Osteoblast (primary cell): ENCODE data around the gene ACVR1C. TPM values are rescaled to one million over a fixed set of nuclear protein-coding genes. Genes with fewer than 3 reads are reported as not detected.
"Not testable (repeated sequence)": the region's sequence is repeated elsewhere in the genome, so short reads cannot be mapped to it uniquely, and the experiment has no call there.

ENCODE experiments used
- DNase-seq: peaks from one replicate; pipeline ENCODE4 v3.0.0; 2011; ENCODE audit warnings: low spot score, mixed read lengths; ENCODE audit not compliant: insufficient read length; ENCODE audit errors: missing footprints
- H2AFZ ChIP-seq: 2 replicates; pipeline ENCODE4 v1.6.0; 2011; ENCODE audit warnings: mild to moderate bottlenecking, low read length
- H3K27ac ChIP-seq: 2 replicates; pipeline ENCODE4 v1.5.1; 2011; ENCODE audit warnings: mild to moderate bottlenecking, low read depth, low read length, moderate library complexity
- H3K27me3 ChIP-seq: 2 replicates; pipeline ENCODE4 v1.6.0; 2012; ENCODE audit warnings: mild to moderate bottlenecking, control low read depth, inconsistent platforms, low read length, moderate library complexity; ENCODE audit not compliant: insufficient read depth
- H3K36me3 ChIP-seq: 2 replicates; pipeline ENCODE4 v1.5.1; 2011; ENCODE audit warnings: mild to moderate bottlenecking, low read length, control low read depth, moderate library complexity; ENCODE audit not compliant: insufficient read depth
- H3K4me1 ChIP-seq: 2 replicates; pipeline ENCODE4 v1.5.1; 2011; ENCODE audit warnings: mild to moderate bottlenecking, low read length, control low read depth, moderate library complexity; ENCODE audit not compliant: insufficient read depth
- H3K4me2 ChIP-seq: 2 replicates; pipeline ENCODE4 v1.6.0; 2011; ENCODE audit warnings: mild to moderate bottlenecking, low read length; ENCODE audit not compliant: insufficient read depth
- H3K4me3 ChIP-seq: fragments of 200-600 bp; sonication (generic); 3 replicates; pipeline ENCODE4 v1.5.1; 2012; ENCODE audit warnings: mild to moderate bottlenecking, low read length, inconsistent platforms; ENCODE audit not compliant: insufficient read depth
- H3K79me2 ChIP-seq: 2 replicates; pipeline ENCODE4 v1.6.0; 2012; ENCODE audit warnings: mild to moderate bottlenecking, low read length, control low read depth, inconsistent platforms; ENCODE audit not compliant: insufficient read depth
- H3K9me3 ChIP-seq: 2 replicates; pipeline ENCODE4 v1.5.1; 2011; ENCODE audit warnings: low read depth, low read length, control low read depth
- H4K20me1 ChIP-seq: 2 replicates; pipeline ENCODE4 v1.6.0; 2012; ENCODE audit warnings: mild to moderate bottlenecking, low read length, control low read depth; ENCODE audit not compliant: insufficient read depth
- total RNA-seq: library from RNA; depleted of rRNA; stranded (reverse); fragments of >200 nt; gene quantifications from 2 replicates; pipeline ENCODE4 v1.2.3, GENCODE V29; 2012
- TF ChIP-seq, protein P1 (sequence below): IDR thresholded peaks from 2 replicates; pipeline ENCODE4 v1.5.1; 2011; ENCODE audit warnings: mild to moderate bottlenecking, low read depth, low read length, moderate library complexity; ENCODE audit errors: extremely low read depth

The ACVR1C gene
- total RNA-seq, 1 donor: 0.36 TPM

- no peaks in the 10 kb centered on the region for H3K79me2 ChIP-seq
- no peak overlapping the region for H2AFZ ChIP-seq
- DNase-seq: no peak
- H3K4me3 ChIP-seq: no peak overlapping the region
- TF ChIP-seq, protein P1, sequence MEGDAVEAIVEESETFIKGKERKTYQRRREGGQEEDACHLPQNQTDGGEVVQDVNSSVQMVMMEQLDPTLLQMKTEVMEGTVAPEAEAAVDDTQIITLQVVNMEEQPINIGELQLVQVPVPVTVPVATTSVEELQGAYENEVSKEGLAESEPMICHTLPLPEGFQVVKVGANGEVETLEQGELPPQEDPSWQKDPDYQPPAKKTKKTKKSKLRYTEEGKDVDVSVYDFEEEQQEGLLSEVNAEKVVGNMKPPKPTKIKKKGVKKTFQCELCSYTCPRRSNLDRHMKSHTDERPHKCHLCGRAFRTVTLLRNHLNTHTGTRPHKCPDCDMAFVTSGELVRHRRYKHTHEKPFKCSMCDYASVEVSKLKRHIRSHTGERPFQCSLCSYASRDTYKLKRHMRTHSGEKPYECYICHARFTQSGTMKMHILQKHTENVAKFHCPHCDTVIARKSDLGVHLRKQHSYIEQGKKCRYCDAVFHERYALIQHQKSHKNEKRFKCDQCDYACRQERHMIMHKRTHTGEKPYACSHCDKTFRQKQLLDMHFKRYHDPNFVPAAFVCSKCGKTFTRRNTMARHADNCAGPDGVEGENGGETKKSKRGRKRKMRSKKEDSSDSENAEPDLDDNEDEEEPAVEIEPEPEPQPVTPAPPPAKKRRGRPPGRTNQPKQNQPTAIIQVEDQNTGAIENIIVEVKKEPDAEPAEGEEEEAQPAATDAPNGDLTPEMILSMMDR: no peak
- no peak overlapping the region for H3K27ac ChIP-seq
- no peaks in the 10 kb centered on the region for H4K20me1 ChIP-seq
- H3K9me3 ChIP-seq: no peaks in the 10 kb centered on the region
- no peaks in the 10 kb centered on the region for H3K4me1 ChIP-seq
- H3K27me3 ChIP-seq: peaks cover 4% of the 10 kb centered on the region
- H3K36me3 ChIP-seq: no peaks in the 10 kb centered on the region
- H3K4me2 ChIP-seq: no peak overlapping the region
Observed at GRCh38 chr2:157528963-157529751, 99.5 kb downstream of the ACVR1C start.

GRCh38 chr2:157526070-157526469 lies 102.6 kb downstream of the ACVR1C start:
- no peak for DNase-seq

DNA sequence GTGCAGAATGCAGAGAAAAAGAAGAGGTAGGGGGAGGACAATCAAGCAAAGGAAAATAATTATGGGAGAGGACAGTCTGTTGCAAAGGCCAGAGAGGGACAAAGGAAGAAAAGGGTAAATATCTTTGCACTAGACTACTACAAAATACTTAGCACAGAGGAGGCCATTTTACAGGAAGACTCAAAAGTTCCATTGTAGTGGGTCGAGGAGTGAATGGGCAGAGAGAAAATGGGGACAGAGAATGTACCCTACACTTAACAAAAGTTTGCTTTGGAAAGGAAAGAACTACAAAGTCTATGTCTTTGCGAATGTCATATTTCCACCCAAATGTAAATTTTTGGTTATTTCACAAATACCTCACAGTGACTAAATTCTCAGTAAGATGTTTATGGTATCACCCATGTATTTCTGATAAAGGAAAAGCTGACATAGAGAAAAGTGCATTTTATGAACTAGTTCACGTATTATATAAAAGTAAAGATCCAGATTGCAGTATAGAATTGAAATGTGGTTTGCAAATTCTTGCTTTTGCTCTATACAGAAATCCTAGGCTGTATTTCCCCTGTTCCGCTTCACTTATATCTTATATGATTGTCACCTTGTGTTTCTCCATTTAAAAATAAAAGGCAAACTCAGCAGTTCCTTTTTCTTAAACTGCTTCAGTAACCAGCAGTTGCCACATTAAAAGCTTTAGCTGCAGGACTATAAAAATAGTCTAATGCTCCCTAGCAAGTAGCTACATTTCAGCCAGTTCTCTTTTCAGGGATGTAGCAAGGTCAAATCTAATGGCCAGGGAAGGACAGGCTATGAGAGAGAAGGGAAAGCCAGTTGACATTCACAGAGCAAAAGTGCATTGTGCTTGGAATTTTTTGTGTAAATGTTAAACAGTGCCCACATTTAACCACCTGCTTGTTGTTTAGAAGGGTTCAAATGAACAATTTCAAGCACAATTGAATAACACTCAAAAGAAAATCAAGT lies 105.1 kb downstream of the ACVR1C start:
- H3K36me3 ChIP-seq: no peaks in the 10 kb centered on the region
- TF ChIP-seq, protein P1: no peak
- H4K20me1 ChIP-seq: no peaks in the 10 kb centered on the region
- H3K9me3 ChIP-seq: no peaks in the 10 kb centered on the region
- peaks cover 11% of the 10 kb centered on the region for H3K27me3 ChIP-seq
- H3K27ac ChIP-seq: no peak overlapping the region
- DNase-seq: no peak
- no peaks in the 10 kb centered on the region for H3K4me1 ChIP-seq
- H3K4me3 ChIP-seq: no peak overlapping the region
- H3K4me2 ChIP-seq: no peak overlapping the region
- H3K79me2 ChIP-seq: no peaks in the 10 kb centered on the region
- no peak overlapping the region for H2AFZ ChIP-seq

More at GRCh38 chr2:157526070-157526469, 102.6 kb downstream of the ACVR1C start:
- Histone ChIP-seq H3K27ac (no peak overlapping the region), H3K4me3 (no peak overlapping the region), H3K4me1 (no peaks in the 10 kb centered on the region), H3K4me2 (no peak overlapping the region), H3K27me3 (peaks cover 15% of the 10 kb centered on the region), H3K36me3 (no peaks in the 10 kb centered on the region), H2AFZ (no peak overlapping the region), H4K20me1 (no peaks in the 10 kb centered on the region), H3K9me3 (no peaks in the 10 kb centered on the region), H3K79me2 (no peaks in the 10 kb centered on the region)
- TF ChIP-seq, protein P1: no peak

DNA sequence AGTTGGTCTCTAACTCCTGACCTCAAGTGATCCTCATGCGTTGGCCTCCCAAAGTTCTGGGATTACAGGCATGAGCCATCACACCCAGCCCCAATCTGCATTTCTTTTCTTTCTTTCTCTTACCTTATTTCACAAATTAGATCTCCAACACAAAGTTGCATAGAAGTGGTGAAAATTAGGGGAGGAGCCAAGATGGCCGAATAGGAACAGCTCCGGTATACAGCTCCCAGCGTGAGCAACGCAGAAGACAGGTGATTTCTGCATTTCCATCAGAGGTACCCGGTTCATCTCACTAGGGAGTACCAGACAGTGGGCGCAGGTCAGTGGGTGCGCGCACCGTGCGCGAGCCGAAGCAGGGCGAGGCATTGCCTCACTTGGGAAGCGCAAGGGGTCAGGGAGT lies 113.7 kb downstream of the ACVR1C start:
- H3K4me1 ChIP-seq, H3K79me2 ChIP-seq, DNase-seq, H3K9me3 ChIP-seq, H4K20me1 ChIP-seq, H2AFZ ChIP-seq, H3K4me2 ChIP-seq, H3K36me3 ChIP-seq, H3K27ac ChIP-seq, H3K4me3 ChIP-seq: not testable (repeated sequence)
- peaks cover 13% of the 10 kb centered on the region for H3K27me3 ChIP-seq
